ENCODE measurements around the gene PDE4C. TPM values are rescaled to one million over a fixed set of nuclear protein-coding genes. Genes with fewer than 3 reads are reported as not detected.

The PDE4C gene
- total RNA-seq, 1 experiment from 2014 or later: 1.8 TPM

DNA sequence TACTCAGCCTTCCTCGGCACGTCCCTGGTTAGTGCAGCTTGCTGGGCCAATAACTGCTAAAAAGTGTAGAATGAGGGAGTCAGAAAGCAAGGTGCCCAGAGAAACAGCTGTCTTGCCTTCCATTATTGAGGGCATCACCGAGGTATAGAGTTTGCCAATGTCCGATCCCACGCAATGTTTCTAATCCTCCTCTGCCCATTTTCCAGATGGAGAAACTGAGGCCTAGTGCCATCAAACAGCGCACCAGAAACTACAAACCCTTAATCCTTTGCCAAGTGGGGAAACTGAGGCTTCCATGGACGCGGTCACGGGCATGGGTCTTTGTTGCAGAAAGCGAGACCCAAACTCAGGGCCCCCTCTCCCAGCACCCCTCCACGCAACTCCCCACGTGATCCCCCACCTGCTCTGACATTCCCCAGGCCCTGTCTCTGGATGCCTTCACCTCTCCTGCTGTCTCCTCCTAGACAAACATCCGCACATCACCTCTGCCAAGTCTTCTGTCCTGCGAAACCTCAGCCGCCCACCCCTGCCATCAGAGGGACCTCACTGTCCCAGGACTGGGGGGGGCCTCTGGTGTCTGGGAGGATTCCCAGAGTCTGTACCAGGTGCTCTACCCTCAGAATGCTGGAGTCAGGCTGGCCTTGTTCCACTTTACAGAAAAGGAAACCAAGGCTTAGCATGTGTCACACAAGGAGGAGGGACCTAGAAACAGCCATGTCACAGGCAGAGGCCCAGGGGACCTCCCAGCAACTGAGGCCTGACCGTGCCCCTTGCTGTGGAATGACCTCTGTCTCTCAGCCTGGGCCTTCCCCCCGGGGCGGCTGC lies 930 bp upstream of the PDE4C start:
- H3K4me3 ChIP-seq (ENCODE audit: low read length): no peak overlapping the region
- ChIA-PET POLR2A (ENCODE audit: unreplicated experiment) (no interaction called here), CTCF (no interaction called here)
- H3K9me2 ChIP-seq (replicated peaks; ENCODE audit: low read length): no peaks in the 10 kb centered on the region
- no peaks in the 10 kb centered on the region for H3K36me3 ChIP-seq (ENCODE audit: low read depth, low read length)
- peaks cover 8% of the 10 kb centered on the region; the same call in 1 of the 2 replicates for H3K4me1 ChIP-seq (ENCODE audit: insufficient read depth, low read length)
- H4K20me1 ChIP-seq (ENCODE audit: low read length): no peaks in the 10 kb centered on the region
- intact Hi-C loops (cut with micrococcal nuclease): no loop called here
- DNase-seq (no peak), ATAC-seq (no peak)
- H3K4me2 ChIP-seq (ENCODE audit: low read length): no peak overlapping the region
- H3F3A ChIP-seq (ENCODE audit: low read length, unreplicated experiment): no peaks in the 10 kb centered on the region
- no TSS peak for BruUV-seq (replicated peaks)
- no peaks in the 10 kb centered on the region for H3K9me3 ChIP-seq (ENCODE audit: low read length)
- no peaks in the 10 kb centered on the region for H3K79me2 ChIP-seq (ENCODE audit: low read length)
- H3K27me3 ChIP-seq (ENCODE audit: low read length): peaks cover 9% of the 10 kb centered on the region
- no peak overlapping the region for H3K9ac ChIP-seq (ENCODE audit: low read length)
- no peak overlapping the region for H3K27ac ChIP-seq (ENCODE audit: low read length)
- TF ChIP-seq EZH2phosphoT487 (IDR thresholded peaks at IDR 0.05; ENCODE audit: borderline replicate concordance, low read length) (no peak), EZH2 (IDR thresholded peaks at IDR 0.05; ENCODE audit: low read length, unreplicated experiment) (no peak)
- TF ChIP-seq, protein P1, sequence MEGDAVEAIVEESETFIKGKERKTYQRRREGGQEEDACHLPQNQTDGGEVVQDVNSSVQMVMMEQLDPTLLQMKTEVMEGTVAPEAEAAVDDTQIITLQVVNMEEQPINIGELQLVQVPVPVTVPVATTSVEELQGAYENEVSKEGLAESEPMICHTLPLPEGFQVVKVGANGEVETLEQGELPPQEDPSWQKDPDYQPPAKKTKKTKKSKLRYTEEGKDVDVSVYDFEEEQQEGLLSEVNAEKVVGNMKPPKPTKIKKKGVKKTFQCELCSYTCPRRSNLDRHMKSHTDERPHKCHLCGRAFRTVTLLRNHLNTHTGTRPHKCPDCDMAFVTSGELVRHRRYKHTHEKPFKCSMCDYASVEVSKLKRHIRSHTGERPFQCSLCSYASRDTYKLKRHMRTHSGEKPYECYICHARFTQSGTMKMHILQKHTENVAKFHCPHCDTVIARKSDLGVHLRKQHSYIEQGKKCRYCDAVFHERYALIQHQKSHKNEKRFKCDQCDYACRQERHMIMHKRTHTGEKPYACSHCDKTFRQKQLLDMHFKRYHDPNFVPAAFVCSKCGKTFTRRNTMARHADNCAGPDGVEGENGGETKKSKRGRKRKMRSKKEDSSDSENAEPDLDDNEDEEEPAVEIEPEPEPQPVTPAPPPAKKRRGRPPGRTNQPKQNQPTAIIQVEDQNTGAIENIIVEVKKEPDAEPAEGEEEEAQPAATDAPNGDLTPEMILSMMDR (conservative IDR thresholded peaks at IDR 0.05; ENCODE audit: low read depth, low read length): no peak
- H2AFZ ChIP-seq (ENCODE audit: low read length): no peak overlapping the region

DNA sequence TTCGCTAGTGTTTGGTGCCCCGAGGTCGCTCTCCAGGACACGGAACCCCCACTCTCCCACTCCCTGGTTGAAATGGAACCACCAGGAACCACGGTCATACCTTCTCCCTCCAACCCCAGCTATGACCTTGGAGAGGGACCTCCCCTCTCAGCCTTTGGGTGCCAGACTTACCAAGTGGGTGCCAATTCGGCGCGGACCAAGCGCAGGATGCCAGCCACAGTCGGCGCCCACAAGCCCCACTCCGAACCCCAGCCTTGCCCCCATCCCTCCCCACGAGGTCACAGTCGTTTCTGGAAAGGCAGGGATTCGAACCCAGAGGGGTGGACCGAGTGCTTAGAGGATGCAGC lies 910 bp downstream of the PDE4C start:
- H3K9ac ChIP-seq (ENCODE audit: low read length): no peak overlapping the region
- ChIA-PET POLR2A (ENCODE audit: unreplicated experiment) (no interaction called here), CTCF (no interaction called here)
- no peaks in the 10 kb centered on the region for H3K36me3 ChIP-seq (ENCODE audit: low read depth, low read length)
- H3K4me2 ChIP-seq (ENCODE audit: low read length): peak overlapping the region; percentile 85
- no peak for DNase-seq
- no peaks in the 10 kb centered on the region for H3K79me2 ChIP-seq (ENCODE audit: low read length)
- no peak overlapping the region for H2AFZ ChIP-seq (ENCODE audit: low read length)
- no peaks in the 10 kb centered on the region for H4K20me1 ChIP-seq (ENCODE audit: low read length)
- TF ChIP-seq EZH2phosphoT487 (IDR thresholded peaks at IDR 0.05; ENCODE audit: borderline replicate concordance, low read length): no peak
- TF ChIP-seq, protein P1 (conservative IDR thresholded peaks at IDR 0.05; ENCODE audit: low read depth, low read length): no peak
- no peak for TF ChIP-seq EZH2 (IDR thresholded peaks at IDR 0.05; ENCODE audit: low read length, unreplicated experiment)
- ATAC-seq: no peak
- no peak overlapping the region for H3K27ac ChIP-seq (ENCODE audit: low read length)
- H3K4me3 ChIP-seq (ENCODE audit: low read length): no peak overlapping the region
- no peaks in the 10 kb centered on the region for H3K9me2 ChIP-seq (replicated peaks; ENCODE audit: low read length)
- no peaks in the 10 kb centered on the region for H3K9me3 ChIP-seq (ENCODE audit: low read length)
- no peaks in the 10 kb centered on the region for H3F3A ChIP-seq (ENCODE audit: low read length, unreplicated experiment)
- peaks cover 8% of the 10 kb centered on the region; the same call in 1 of the 2 replicates for H3K4me1 ChIP-seq (ENCODE audit: insufficient read depth, low read length)
- intact Hi-C loops (cut with micrococcal nuclease): no loop called here
- no TSS peak for BruUV-seq (replicated peaks)
- peaks cover 9% of the 10 kb centered on the region for H3K27me3 ChIP-seq (ENCODE audit: low read length)

Data from PC-3 (cell line).